ENCODE measurements around the gene TUBGCP5.
A peak's percentile ranks its signal among the peaks of the same experiment; 100 is the strongest.
"Not testable (repeated sequence)": the region's sequence is repeated elsewhere in the genome, so short reads cannot be mapped to it uniquely, and the experiment has no call there.

Gene TUBGCP5

DNA sequence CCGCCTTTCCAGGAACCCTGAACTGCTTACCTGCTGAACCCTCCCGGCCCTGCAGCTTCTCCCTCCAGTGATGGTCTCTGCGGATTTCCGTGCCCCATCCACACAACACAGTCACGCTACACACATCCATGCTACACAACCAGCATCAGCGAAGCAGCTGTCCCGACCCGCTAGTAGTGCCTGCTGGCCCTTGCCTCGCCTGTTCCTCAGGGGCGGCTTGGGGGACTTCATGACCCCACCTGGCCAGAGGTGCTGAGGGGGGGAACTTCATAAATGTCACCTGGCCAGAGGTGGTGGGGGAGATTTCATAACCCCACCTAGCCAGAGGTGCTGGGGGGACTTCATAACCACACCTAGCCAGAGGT, 530 bp upstream of the TUBGCP5 start:
- DNase-seq = no peak

DNA sequence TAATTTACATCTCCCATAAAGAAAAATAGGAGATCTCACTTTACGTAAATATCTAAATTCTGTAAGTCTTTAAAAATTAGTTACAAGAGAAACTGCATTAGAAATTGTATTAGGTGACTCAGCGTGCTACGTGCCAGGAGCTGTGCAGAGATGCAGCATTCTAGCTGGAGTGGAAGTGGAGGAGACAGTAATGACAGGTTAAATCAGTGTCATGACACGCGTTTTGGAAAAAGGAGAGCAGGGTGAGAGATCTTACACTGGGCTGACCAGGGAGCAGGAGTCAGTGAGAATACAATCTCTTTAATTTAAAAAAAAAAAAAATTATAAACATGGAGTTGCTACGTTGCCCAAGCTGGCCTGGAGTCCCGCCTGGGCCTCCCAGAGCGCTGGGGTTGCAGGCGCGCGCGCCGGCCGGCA, 635 bp downstream of the TUBGCP5 start:
- peak; percentile 62 for DNase-seq

DNA sequence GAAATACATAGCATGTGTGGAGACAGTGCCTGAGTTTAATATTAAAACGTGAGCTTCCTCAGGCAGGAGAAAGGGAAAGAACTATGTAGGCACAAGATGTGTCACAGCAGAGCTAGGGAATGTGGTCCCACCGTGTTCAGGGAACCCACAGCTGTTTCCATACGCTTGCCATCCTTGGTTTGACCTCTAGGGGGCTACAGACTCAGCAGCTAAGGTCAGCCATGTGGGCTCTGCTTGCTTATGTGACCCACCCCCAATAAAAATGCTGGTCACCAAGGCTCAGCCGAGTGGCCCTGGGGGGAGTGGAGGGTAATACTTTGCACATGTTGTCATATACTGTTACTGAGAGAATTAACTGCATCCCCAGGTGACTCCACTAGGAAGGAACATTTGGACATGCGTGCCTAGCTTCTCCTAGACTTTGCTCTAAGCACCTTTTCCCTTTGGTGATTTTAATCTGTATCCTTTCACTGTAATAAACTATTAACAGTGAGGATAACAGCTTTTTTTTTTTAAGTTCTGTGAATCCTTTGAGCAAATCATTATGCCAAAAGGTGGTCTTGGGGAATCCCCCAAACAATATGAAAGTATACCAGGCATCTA, 3.3 kb downstream of the TUBGCP5 start:
- DNase-seq = peak; percentile 48

DNA sequence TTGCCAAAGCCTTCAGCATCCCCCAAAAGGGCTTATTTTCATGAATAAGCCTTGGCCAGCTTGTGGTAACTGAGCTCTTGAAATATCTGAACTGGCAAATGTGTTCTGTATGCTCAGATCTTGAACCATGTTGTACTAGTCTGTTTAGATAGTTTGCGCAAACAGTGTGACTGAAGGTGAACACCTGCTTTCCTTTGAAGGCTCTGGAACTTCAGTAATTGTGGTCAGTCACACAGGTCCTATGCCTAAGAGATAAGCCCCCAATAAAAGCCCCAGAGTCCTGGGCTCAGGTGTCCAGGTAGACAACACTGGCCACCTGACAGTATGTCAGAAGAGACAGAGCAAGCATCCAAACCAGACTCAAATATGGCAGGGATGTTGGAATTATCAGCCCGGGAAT, 5.4 kb downstream of the TUBGCP5 start:
- no peak for DNase-seq

DNA sequence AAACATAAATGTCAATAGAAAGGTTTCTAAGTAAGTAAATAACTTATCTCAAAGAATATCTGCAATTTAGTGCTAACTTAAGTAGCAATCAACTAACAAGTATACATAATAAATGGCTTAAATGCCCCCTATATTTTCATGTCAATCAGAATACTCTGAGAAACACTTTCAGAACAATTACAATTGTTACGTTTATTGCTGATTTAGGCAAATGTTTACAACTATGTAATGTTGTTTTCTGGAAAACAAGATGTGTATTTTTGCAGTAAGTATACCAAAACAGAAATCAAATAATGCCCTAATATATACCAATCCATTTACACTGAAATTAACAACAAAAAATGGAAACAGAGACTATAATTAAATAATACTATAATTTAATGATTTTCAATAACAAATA, 13.2 kb downstream of the TUBGCP5 start:
- DNase-seq = no peak

DNA sequence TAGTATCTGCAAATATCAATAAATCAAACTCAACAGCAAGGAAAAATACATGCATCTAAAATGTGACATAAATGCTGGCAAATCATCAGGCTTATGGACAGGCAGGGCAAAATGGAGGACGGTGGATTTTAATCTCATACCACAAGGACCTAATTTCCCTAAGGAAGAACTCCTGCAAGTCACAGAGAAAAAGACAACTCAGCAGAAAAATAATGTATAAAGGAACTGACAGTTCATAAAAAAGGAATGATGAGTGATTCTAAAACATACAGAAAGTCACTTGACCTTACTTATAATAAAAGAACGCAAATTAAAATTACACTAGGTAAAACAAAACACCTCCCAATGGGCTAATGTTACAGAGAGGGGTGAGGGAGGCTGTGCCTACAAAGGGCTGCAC, 17.2 kb downstream of the TUBGCP5 start:
- no peak for DNase-seq

DNA sequence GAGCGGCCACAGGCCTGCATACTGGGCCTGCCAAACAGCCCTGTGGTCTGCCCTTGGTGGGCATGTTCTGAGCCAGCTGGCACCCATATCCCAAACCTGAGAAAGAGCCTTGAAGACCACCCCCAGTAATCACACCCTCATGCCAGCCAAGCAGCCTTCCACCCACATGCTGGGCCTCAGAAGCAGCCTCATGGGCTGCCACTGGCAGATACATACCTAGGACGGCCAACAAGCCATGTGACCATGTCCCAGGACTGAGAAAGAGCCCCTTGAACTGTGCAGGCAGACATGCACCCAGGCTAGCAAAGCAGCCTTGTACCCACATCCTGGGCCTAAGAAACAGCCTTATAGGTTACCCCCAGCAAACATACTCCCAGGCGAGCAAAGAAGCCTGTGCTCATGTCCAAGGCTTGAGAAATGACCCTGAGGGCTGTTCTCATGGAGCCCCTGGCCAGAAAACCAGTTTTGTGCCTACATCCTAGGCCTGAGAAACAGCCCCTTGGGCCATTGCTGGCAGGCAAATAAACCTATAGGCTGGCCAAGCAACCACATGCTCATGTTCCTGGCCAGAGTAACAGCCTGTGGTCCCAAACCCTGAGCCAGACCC, 24.9 kb downstream of the TUBGCP5 start:
- no peak for DNase-seq

DNA sequence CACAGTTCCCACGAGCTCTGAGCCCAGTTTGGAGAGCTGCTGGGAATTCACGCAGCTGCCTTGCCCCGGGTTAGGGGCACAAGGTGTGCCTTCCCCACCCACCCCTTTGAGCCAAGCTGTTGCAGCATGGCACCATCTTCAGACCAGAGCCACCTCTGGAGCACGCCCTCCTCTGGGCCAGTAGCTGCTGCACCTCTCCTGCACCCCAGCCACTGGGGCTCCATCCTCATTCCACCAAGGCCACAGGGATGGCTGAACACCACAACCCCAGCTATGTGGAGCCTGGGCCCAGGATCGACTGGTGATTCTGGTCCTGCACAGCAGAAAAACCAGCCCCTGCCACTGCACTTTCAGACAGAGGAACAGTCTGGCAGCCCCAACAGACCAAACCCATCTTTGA, 25.7 kb downstream of the TUBGCP5 start:
- no peak for DNase-seq

DNA sequence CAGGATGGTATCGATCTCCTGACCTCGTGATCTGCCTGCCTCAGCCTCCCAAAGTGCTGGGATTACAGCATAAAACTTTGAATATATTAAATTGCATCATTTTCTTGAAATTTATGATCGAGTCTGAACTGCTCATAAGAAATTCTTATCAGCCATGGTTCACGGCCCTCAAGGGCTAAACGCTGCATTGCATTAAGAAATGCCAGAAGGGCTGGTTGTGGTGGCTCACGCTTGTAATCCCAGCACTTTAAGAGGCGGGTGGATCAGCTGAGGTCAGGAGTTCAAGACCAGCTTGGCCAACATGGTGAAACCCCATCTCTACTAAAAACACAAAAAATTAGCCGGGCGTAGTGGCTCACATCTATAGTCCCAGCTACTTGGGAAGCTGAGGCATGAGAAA, 26.8 kb downstream of the TUBGCP5 start:
- DNase-seq = not testable (repeated sequence)

DNA sequence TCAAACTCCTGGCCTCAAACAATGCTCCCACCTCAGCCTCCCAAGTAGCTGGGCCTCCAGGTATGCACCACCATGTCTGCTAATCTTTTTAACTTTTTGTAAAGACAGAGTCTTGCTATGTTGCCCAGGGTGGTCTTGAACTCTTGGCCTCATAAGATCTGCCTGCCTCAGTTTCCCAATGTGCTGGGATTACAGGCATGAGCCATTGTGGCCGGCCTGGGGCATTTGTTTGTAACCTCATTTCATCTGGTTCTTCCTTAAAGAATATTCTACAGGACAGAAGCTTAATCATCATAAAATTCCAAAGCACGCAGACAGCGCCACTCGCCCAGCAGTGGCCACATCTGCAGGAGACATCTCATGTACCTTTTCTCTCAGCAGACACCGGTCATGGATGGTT, 35.6 kb downstream of the TUBGCP5 start:
- DNase-seq = no peak

DNA sequence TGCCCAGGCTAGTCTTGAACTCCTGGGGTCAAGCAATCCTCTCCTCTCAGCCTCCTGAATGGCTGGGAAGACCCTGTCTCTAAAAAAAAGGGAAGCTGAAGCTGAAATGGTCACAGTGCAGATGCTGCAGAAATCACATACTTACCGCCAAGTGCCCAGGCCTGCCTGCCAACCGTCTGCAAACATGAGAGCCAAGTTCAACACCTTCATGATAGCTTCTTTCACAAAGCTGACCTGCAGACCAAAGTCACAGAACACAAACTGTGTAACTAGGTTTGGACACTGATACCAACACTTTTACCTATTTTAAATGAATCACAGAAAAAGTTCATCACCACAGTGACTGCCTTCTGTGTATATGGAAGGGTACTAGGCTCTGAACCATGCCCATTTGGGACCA, 36.4 kb downstream of the TUBGCP5 start:
- no peak for DNase-seq

DNA sequence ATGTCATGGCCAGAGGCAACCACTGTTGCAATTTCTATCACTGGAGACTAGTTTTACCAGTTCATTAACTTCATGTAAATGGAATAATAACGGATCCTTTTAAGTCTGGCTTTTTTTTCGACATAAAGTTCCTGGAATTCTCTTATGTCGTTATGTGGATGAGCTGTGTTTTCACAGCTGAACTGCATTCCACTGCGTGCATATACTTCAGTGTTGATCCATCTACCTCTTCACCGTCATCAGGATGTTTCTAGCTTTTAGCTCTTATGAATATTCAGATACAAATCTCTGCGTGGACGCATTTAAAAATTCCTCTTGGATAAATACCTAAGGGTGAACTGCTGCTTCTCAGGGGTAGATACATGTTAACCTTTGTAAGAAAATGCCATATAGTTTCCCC, 43.6 kb downstream of the TUBGCP5 start:
- no peak for DNase-seq

DNA sequence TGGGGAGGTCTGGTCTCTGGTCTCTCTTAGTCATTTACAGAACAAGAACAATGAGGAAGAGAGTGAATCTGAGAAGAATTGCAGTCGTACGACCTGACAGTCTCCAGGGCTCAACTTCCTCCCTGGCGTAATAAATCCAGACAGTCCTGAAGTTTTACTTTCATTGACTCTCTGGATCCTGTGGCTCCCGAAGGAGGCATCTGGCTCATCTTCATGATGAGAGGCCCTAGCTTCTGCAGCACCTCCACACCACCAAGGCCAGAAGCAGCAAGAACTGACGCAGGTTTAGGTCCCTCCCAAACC, 47.4 kb downstream of the TUBGCP5 start:
- DNase-seq = no peak

DNA sequence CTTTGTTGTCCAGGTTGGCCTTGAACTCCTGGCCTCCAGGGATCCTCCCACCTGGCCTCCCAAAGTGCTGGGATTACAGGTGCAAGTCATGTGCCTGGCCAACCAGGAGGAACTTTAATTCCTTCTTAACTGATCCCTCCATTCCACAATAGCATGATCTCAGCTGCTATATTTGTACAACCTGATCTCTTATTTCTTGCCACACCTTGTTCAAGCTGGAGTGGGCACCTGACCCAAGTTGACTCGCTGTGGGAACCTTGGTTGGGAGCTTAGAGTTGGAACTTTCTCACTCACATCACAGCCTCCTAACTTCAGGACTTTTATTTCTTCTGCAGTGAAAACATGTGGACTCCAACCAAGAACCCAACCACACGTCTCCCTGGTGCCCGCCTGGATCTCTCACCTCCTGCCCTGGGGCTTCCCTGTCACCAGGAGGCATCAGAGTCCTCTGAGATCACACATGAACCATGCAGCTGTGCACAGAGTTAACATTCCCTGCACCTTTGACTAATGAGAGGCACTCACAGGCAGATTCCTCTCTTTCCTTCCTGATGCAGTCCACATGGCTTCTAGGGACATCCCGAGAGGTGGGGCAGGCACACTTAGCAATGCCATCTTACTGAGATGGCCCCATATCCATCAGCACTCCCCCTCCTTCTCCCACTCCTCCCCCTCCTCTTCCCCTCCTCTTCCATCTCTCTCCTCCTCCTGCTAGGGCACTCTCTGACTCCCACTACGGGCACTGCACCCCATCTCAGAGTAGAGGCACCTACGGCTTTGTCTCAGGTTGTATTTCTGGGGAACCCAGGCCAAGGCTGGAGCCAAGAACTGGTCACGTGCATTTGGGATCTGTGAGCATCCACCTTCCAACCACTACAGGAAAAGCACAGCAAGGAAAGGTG, 49.5 kb downstream of the TUBGCP5 start:
- DNase-seq = no peak

DNA sequence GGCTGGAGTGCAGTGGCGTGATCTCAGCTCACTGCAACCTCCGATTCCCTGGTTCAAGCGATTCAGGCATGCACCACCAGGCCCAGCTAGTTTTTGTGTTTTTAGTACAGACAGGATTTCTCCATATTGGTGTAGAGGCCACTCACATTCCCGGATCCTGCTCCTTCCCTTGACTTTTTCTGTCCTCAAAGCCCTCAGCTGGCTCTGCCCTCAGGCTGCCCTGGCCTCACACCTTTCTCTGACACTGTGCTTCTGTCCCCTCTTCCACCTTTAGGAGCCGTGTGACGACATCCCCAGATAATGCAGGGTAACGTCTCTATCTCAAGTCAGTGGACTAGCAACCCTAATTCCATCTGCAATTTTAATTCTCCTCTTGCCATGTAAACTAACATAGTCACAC, 50.6 kb downstream of the TUBGCP5 start:
- DNase-seq = no peak

DNA sequence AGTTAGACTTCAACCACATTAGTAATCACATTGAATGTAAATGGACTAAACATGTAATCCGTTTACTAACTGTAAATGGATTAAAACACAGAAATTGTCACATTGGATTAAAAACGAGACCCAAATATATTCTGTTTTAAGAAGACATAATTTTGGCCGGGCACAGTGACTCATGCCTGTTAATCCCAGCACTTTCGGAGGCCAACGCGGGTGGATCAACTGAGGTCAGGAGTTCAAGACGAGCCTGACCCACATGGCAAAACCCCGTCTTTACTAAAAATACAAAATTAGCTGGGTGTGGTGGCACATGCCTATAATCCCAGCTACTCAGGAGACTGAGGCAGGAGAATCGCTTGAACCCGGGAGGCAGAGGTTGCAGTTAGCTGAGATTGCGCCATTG, 57.4 kb downstream of the TUBGCP5 start:
- DNase-seq = peak; percentile 24

DNA sequence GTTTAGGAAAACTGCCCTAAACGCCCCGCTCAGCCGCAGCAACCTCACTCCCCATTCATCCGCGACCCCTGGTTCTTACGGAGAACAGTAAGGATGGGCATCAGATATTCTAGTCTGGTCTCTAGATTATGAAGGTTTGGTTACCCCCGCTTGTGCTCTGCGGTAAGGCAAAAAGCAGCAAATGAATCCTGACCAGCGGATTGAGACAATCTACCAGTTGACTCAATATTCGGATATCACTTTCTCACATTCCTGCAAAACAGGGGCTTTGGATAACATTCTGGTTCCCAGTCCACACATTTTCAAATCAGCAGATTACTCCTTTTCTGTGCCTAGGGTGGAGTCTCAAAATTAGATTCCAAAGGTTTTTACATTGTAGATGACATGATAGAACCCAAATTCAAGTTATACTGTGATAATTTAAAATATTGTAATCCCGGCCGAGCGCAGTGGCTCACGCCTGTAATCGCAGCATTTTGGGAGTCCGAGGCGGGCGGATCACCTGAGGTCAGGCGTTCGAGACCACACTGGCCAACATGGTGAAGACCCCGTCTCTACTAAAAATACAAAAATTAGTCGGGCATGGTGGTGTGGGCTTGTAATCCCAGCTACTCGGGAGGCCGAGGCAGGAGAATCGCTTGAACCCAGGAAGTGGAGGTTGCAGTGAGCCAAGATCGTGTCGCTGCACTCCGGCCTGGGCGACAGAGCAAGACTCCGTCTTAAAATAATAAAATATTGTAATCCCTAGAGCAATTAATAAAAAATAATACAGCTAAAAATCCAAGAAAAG, 58.1 kb downstream of the TUBGCP5 start:
- DNase-seq = no peak

DNA sequence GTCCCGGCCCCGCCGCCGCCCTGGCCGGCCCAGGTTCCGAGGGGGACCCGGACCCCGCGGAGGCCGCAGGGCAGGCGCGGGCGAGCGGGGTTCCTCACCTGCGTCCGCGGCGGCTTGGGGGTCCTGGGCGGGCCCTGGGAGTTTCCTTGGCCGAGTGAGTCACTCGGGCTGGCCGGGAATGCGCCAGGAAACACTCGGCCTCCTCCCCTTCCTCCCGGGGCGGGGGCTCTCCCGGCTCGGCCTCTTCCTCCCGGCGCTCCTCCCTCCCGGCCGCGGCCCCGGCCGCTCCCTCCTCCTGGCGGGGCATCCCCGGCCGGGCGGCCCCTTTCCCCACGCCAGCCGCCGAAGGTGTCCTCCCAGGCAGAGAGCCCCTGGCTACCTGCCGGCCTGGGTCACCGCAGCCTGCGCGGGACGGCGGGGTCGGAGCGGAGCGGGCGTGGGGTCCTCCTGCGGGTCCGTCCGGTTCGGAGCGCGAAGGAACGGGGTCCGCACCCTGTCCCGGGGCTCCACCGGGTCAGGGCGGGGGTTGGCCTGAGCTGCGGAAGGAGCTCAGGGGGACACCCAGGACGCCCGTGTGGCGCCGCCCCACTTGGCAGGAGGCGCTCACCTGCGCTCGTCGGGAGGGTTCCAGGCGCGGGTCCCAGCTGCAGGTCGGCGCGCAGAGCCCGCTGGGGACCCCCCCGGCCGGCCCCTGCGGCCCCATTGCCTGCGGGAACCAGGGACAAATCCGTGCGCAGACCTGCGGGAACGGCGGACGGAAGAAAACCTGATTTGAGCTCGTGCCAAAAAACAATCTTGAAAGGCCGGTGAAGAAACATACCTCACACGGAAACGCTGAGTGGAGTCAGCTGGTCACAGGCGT, 58.9 kb downstream of the TUBGCP5 start, which contains the start of gene CYFIP1:
TSS of gene CYFIP1 (minus strand) at position 180 of the 862 bp plus-strand sequence. CDS start 33,083 bp downstream, outside the sequence.
- peak; percentile 86 for DNase-seq

DNA sequence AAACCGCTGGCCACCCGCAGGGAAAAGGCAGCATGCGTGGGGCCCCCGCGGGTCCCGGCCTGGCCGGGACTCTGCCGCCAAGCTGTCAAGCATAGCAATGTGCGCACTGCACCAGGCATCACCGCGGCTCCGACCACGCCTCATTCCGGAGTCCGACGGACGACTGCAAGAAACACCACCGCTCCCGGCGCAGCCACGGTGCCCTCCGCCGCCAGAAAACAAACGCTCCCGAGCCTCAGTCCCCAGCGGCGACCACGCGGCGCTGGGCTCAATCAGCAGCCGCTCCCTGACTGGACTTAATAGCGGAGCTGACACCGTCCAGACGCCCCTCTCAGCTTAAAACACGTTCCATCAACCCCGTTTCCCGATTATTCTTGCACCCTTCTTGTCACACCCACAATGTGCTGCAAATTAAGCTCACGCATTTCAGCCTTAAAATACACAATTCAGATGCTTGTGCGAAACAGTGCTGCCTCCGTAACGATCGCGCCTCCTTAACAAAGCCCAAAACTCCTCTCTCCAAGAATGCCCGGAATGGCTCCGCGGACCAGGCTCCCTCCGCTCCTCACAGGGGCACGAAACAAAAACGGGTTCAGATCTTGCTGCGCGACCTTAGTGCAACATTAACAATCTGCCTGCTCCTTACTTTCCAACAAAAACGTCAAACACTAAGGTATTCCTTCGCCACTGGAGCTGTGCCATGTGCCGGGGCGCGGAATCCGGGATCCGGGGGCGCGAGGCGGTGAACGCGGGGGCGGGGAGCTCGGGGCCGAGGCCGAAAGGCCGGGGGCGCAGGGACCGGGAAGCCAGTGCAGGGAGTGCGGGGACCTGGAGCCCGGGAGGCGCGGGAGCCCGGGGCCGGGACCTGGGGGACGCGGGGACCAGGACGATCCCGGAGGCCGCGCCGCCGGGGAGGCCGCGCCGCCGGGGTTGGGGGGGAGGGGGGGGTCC, 59.9 kb downstream of the TUBGCP5 start:
- peak; percentile 43 for DNase-seq

DNA sequence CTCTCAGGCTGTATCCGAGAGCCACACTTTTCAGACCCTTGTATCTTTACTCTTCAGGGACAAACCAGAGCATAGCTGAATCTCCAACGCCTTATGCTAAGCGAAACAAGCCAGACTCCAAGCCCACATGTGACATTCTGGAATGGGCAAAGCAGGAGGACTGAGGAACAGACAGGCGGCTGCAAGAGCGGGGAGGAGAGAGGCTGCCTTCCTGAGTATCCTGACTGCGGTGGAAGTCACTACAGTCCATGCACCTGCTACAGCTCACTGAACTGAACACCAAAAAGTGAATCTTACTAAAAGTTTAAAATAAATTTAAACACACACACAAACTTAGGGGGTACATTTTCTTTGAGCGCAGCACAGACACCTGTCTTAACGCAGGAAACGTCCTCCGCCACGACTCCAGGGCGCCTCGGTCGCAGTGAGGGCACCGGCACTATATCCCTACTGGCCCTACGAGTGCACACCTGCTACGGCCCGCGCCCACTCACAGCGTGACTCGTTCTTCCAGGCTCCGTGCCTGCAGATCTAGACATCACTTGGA, 60.6 kb downstream of the TUBGCP5 start:
- no peak for DNase-seq

DNA sequence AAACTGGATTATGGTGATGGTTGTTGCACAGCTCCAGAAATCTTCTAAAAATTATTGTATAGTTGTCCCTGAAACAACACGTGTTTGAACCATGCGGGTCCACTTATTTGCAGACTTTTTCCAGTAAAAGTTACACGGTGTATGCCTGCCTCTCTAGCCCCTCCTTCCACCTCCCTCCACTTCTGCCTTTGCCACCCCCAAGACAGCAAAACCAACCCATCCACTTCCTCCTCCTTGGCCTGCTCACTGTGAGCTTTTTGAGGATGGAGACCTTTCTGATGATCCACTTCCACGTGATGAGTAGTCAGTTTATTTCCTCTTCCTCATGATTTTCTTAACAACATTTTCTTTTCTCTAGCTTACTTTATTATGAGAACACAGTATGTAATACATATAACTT, 64.6 kb downstream of the TUBGCP5 start:
- DNase-seq = no peak

All from HCEC 1CT (cell line).